ENCODE results near the gene ADGRA1.

Gene ADGRA1

DNA sequence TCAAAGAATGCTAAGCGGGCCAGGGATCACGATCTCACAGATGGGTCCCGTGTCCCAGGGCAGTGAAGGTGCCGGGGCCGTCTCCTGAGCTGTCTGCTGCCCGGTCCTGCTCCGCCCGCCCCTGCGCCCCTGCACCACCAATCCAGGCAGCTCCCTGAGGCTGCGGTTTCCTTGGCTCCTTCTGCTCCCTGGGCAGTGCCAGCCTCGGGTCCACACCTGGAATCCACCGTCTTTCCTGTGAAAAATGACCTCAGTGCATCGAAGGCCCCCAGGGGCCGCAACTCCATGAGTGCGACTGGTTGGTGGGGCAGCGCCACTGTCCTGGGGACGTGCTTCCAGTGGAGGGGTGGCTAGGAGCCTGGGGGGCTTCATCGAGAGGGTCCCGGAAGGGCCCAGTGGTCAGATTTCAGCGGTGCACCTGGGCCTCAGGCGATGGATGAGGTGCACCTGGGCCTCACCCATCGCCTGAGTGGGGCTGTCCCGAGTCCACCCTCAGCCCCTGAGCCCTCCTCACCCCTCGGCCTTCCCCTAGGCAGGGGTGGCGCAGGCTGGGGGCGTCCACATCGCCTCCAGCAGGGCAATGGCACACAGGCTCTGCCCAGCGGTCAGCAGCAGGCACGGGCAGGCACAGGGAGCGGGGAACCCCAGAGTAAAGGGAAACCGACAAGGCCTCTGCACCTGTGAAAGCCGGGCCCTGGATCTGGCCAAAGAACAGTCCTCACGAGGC, 27.2 kb downstream of the ADGRA1 start:
- no peak for DNase-seq

DNA sequence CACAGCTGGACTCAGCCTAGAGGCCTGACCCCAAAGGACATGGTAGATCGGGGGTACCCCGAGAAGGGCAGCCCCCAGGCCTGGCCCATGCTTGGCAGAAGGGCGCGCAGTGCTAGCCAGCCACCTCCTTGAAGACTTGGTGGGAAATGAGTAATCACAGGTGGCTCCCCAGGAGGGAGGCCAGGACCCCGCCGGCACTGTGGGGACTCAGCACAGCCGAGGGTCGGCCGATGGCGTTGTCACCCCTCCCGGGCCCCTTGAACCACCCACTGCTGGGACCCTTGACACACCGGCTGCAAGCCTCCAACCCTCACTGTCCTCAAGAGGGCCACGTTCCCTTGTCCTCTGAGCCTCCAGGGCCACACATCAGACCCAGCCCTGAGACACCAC, 27.7 kb downstream of the ADGRA1 start:
- no peak for DNase-seq

DNA sequence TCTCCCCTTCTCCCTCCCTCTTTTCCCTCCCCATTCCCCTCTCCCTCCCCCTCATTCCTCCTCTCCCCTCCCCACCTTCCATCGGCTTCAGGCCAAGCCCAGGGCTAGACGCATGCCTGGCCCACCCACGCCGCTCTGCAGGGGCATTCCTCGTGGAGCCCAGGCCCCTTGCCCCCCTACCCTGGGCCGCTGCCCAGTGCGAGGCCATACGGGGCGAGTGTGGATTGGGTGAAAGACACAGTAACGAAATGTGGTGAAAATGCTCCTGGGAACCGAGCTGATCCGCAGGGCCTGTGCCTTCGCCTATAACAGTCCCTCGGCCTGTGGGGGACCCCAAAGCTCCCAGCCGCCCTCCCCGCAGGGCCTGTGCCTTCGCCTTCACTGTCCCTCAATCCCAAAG, 28.3 kb downstream of the ADGRA1 start:
- no peak for DNase-seq

DNA sequence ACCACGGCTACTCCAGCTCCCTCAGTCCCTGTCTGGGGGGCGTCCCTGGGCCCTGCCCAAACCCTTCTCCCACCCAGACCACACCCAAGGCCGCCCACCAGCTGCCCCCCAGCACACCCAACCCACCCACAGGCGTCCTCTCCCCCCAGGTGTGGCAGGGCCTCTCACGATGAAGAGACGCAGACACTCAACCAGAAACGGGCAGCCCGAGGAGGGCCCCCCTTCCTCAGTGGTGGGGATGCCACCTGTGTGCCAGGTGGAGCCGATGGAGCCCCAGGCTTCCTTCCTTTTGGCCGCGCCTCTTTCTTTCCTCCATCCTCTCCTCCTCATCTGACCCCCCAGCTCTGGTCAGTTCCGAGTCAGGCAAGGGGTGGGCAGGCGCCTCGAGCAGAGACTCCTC, 28.7 kb downstream of the ADGRA1 start:
- no peak for DNase-seq

DNA sequence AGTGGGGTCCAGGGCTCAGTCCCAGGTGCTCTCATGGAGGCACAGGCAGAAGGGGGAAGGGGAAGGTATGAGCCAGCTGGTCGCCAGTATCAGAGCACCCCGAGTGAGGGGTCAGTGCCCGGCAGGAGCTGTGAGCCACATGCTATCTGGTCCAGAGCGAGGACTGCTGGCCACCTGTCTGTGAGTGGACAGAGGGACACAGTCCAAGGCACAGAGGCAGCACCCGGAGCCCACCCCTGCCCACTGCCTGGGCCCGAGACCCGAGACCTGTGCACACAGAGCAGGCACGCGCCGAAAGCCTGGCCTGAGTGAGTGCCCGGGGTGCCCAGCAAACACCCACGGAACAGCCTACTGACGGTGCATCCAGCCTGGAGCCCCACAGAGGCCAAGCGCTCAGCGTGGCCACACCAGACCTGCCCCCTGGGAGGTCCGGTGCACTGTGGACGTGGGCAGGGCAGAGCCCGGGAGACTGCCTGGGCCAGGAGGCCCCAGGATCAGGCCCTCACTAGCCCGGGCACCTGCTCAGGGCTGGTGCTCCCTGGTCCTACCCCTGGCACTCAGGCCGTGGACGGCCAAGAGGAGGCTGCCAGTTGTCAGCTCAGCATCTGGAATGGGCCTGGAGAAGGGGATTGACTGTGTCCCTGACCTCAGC, 29.4 kb downstream of the ADGRA1 start:
- DNase-seq: no peak

DNA sequence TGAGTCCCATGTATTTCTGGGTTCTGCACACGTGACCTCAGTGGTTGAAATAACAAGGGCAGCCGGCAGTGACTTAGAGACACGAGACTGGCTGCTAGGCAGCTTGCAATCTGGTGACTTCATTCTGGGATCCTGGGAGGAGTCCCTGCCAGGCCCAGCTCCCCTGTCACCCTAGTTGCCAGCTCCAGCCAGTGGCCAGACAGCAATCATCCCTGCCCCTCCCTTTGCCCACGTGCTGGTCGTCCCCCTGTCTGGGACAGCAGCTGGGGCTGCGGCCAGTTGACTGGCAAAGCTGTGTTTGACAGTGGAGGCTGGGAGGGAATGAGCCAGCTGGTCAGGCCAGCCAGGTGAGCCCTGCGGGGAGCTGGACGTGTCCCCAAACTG, 30.0 kb downstream of the ADGRA1 start:
- DNase-seq: no peak

DNA sequence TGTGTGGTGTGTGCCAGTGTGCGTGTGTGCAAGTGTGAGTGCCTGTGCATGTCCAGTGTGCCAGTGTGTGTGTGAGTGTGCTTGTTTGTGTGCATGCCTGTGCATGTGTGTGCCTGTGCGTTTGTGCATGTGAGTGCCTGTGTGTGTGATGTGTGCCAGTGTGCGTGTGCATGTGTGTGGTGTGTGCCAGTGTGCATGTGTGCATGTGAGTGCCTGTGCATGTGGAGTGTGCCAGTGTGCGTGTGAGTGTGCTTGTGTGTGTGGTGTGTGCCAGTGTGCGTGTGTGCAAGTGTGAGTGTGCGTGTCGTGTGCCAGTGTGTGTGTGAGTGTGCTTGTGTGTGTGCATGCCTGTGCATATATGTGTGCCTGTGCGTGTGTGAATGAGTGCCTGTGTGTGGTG, 33.8 kb downstream of the ADGRA1 start:
- no peak for DNase-seq

DNA sequence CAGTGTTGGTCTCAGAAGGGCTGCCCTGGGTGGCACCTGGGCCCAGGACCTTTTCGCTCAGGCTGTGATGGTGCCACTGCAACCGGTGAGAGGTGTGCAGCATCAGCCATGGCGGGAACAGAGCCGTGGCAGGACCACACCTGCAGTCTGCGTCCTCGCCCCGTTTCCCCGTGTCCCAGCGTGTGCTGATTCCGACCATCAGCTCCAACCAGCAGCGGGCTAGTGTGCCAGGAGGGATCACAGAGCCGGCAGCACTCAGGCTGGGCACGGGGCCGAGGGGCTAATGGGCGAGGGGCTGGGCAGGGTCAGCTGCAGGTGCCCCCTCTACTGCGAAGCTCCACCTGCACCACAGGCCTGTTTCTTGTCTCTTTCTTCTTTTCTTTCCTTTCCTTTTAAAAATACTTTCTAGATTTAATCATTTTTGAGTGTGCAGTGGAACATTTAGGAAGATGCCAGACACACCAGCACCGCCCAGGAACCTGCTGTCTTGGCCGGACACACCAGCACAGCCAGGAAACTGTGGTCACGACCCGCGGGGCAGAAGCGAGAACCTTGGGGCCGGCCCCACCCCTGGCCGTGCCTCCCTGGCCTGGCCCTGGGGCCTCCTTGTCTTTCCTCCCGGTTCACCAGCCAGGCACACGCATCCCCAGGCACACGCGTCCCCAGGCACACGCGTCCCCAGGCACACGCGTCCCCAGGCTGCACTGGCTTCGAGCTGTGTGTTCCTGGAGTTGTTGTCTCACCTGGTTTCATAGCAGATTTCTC, 34.6 kb downstream of the ADGRA1 start:
- DNase-seq: no peak

DNA sequence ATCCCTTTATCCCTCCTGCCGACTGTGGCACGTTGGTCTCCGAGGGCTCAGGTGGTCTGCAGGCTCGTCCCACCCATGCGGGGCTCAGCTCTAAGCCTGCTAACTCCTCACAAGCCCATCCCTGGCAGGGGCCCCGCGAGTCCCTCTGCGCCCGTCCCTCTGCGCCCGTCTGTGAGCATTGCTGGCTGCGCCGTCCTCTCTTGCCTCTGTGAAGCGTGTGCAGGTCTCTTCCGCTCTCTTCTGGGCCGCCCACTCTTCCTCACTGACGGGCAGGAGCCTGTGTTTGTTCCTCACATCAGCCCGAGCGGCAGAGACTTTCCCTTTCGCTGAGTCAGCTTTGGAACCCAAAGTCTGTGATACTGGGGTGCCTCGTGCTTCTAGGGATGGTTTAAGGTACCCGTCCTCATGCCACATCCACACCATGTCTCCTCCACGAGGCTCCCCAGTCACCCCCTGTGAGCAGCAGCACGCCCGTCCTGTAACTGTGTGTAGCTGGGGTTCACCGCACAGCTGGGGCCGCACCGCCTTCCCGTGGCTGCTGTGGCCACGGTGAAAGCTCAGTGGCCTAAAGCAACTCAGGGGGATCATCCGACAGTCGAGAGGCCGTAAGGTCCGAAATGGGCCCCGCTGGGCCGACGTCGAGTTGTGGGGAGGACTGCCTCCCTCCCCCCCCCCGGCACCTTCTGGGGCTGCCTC, 35.5 kb downstream of the ADGRA1 start:
- DNase-seq: no peak

DNA sequence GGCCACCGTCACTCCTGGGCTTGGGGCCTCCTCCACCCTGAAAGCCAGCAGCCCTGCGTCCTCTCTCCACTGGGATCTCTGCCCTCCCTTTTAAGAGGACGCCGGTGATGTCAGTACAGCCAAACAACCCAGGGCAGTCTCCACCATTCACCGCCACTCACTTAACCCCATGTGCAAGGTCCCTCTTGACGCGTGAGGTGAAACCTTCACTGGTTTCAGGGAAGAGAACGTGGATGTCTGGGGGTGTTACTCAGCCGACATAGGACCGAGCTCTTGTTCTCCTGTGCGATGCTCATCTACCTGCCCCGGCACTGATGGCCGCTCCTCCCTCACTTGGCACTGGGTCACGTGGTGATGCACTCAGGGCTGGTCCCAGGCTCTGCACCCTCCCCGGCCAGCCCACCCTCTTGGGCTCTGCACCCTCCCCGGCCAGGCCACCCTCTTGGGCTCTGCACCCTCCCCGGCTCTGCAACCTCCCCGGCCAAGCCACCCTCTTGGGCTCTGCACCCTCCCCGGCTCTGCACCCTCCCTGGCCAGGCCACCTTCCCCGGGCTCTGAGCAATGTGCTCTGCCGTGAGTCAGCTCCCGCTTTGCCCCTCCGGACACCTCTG, 36.1 kb downstream of the ADGRA1 start:
- no peak for DNase-seq

DNA sequence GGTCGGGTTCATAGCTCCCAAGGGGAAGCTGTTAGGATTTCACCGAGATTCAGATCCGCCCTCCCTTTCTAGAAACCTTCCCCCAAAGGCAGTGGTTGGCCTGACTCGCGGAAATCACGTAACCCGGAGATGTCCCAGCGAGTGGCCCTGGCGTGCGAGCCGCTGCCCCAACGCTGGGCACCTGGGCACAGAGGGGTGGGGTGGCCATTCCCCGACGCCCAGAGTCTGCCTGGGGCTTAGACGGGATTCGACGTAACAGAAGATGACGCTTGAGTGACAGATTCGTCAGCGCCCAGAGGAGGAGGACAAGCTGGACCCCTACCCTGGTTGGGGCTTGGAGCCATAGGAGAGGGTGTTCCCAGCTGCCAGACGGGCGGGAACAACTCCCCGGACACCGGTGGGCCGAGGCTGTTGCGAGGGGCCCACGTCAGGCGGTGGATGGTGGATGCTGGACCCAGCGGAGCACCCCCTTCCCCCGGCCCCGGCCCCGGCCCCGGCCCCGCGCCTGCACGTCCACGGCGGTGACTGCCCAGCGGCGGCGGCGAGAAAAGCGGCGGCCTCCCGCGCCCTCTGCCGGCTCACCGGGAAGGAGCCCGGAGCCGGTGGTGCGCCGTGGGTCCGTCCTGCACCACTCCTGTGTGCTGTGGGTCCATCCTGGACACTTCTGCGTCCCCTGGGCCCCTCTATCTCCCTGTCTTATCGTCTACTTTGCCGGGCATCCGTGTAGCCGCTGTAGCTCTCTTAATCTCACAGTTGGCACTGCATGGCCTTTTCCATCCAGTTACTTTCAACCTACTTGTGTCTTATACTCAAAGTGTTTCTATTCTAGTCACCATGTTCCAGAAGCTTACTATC, 36.9 kb downstream of the ADGRA1 start:
- no peak for DNase-seq

DNA sequence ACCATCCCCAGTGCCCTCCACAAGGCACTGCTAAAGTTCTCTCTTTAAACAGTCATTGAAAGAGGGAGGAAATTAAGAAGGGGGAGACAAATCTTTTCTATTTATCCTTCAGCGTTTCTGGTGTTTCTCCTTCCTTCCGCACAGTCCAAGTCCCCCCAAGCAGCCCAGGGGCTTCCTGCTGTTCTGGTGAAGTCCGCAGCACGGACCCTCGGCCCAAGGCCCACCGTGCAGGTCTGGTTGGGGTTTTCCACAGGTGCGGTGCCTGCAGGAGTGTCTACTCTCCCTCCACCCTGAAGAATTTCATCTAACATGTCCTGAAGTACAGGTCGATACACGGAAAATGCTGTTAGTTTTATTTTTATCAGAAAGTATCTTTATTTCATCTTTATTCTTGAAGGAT, 38.2 kb downstream of the ADGRA1 start:
- DNase-seq: no peak

DNA sequence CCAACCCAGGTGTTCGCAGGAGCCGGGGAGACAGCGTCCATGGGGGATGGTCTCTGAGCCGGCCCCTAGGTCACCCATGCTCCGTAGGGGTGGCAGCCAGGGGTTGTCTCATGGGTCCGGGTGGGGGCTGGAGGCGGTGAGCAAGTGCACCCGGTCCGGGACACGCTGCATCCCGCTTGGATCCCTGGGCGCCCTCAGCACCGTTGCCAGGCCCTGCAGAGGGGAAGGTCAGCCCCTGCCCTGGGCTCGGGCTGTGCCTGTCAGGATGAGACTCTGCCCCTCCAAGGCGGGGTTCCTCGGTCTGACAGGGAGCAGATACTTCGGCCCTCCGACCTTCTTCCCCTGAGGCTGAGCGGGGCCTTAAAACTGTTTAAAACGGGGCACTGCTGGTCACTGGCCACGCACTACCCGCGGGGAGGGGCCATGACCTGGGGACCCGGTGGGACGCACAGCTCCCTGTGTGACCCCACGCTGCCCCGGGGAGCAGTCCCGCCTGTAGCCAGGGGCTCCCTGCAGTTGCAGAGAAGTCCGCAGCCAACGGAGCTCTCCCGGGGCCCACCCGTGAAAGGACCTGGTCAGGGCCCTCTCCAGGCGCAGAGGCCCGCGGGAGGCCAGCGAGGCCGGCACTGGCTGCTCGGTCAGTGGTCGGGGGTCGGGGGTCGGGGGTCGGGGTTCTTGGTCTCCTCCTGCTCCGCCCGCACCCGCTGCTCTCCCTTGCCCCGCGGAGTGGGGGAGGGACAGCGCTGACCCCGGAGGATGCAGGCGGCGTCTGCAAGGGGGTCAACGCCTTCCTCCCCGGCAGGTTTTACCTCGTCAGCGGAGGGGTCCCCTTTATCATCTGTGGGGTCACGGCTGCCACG, 38.9 kb downstream of the ADGRA1 start:
- DNase-seq: no peak

DNA sequence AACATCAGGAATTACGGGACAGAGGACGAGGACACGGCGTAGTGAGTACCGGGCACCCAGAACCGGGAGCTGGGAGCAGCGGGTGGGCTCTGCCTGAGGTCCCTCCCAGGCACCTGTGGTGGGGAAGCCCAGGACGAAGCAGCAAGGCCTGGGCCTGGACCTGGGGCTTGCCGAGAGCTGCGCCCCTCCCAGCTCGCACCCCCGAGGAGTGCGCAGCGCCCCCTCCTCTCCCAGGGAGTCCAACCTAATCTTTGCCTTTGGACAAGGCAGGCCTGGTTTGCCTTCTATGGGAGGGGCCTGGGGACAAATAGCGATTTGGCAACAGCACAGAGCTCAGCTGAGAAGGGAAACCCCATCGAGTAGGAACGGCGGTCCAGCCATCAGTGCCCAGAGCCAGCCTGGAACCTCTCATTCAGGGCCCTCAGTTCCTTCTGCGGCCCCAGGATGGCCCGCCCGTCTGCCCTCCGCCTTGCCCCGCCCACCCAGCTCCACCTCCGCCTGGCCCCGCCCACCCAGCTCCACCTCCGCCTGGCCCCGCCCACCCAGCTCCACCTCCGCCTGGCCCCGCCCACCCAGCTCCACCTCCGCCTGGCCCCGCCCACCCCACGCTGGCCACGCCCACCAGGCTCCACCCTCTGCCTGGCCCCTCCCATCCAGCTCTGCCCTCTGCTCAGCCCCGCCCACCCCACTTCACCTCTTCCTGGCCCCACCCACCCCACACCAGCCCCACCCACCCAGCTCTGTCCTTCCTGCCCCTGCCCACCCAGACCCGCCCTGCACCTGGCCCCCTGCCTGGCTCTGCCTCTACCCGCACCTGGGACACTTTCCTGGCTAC, 39.8 kb downstream of the ADGRA1 start:
- no peak for DNase-seq

DNA sequence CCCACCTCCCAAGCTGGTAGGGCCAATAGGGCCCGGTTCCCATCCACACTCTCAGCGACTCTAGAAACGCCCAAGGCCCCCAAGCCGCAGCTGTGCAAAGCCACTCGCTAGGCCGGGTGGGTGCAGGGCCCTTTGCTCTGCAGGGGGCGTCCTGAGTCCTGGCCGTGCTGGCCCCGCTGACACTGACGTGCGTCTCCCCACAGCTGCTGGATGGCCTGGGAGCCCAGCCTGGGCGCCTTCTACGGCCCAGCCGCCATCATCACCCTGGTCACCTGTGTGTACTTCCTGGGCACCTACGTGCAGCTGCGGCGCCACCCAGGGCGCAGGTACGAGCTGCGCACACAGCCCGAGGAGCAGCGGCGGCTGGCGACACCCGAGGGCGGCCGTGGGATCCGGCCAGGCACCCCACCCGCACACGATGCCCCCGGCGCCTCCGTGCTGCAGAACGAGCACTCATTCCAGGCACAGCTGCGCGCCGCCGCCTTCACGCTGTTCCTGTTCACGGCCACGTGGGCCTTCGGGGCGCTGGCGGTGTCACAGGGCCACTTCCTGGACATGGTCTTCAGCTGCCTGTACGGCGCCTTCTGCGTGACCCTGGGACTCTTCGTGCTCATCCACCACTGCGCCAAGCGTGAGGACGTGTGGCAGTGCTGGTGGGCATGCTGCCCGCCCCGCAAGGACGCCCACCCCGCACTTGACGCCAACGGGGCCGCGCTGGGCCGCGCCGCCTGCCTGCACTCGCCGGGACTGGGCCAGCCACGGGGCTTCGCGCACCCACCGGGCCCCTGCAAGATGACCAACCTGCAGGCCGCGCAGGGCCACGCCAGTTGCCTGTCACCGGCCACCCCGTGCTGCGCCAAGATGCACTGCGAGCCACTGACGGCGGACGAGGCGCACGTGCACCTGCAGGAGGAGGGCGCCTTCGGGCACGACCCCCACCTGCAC, 40.7 kb downstream of the ADGRA1 start:
- DNase-seq: no peak

DNA sequence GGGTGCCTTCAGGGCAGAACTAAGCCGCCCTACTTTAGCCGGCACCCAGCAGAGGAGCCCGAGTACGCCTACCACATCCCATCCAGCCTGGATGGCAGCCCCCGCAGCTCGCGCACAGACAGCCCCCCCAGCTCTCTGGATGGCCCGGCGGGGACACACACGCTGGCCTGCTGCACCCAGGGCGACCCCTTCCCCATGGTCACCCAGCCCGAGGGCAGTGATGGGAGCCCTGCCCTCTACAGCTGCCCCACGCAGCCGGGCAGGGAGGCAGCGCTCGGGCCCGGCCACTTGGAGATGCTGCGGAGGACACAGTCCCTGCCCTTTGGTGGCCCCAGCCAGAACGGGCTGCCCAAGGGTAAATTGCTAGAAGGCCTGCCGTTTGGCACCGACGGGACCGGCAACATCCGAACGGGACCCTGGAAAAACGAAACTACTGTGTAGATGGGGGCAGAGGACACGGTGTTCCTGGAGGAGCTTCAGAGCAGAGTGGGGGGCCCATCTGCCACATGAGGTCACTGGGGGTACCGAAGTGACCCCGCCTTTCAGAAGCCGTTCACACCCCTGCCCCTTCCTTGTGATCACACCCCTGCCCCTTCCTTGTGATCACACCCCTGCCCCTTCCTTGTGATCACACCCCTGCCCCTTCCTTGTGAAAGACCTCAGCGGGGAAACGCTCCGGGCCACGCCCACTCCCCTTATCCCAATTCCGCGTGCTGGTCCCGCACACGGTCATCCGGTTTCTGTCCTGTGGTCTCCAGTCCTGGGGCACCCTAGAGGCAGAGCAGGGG, 41.5 kb downstream of the ADGRA1 start:
- no peak for DNase-seq

DNA sequence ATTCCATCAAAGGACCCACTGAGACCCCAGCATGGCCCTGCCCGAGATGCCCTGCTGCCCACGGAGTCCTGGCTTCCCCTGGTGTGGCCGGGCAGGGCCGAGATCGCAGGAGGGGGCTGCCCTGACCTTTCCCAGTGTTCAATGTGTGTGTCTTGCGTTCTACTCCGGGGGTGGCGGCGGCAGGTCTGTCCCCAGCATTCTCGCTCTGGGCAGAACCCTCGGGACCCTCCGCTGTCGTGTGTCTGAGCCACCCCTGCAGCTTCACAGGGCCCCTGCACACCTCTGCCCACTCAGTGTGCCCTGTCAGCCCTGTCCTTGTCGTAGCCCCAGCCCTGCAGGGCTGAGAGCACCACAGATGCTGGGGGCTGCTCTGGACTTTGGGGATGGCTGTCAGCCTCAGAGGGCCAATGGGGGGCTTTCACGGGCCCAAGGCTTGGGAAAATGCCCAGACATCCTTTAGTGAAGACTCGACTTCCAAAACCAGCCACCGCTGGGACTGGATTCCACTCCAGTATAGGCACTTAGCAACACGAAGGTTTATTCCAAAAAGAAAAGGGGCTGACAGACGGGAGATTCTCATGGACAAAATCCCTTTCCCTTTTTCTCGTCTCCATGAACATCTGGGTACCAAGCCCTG, 42.3 kb downstream of the ADGRA1 start:
- no peak for DNase-seq

DNA sequence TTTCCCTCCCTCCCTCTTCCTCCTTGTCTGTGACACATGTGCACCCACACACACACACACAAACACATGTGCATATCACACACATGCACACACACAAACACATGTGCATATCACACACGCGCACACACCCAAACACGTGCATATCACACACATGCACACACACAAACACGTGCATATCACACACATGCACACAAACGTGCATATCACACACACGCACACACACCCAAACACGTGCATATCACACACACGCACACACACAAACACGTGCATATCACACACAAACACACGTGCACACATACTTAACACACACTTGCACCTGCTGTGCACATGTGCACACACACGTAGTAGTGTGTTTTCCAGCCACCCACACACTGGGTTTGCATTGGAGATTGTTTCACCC, 42.9 kb downstream of the ADGRA1 start:
- DNase-seq: no peak
